ENCODE measurements around the gene PDE12. TPM values are rescaled to one million over a fixed set of nuclear protein-coding genes. Genes with fewer than 3 reads are reported as not detected.
A peak's percentile ranks its signal among the peaks of the same experiment; 100 is the strongest.

The PDE12 gene
- total and polyA plus RNA-seq, 2 of the 13 experiments (the other 11 are each of a cell fraction or from before 2014, with no cell fraction given): 9.0 to 17.8 TPM

GRCh38 chr3:57596495-57597126 is 40.5 kb downstream of the PDE12 start (continued):
- TF ChIP-seq ASH2L (IDR thresholded peaks at IDR 0.05; ENCODE audit: insufficient read length, low read depth, low read length): no peak
- no peak for TF ChIP-seq ZNF652 (CRISPR knock-in tag; IDR thresholded peaks at IDR 0.05; ENCODE audit: borderline replicate concordance, low read depth)
- TF ChIP-seq AKNA (CRISPR knock-in tag; IDR thresholded peaks at IDR 0.05; ENCODE audit: borderline replicate concordance): no peak
- peak; percentile 10; the same call in 1 of the 2 replicates for TF ChIP-seq ZNF329 (CRISPR knock-in tag; IDR thresholded peaks at IDR 0.05; ENCODE audit: low read depth)
- no peak for TF ChIP-seq NONO (IDR thresholded peaks at IDR 0.05)
- TF ChIP-seq NONO (CRISPR knock-in tag; conservative IDR thresholded peaks at IDR 0.05): peak; percentile 10; the same call in 1 of the 2 replicates
- TF ChIP-seq TBL1XR1 (IDR thresholded peaks at IDR 0.05; ENCODE audit: borderline replicate concordance, low read length, partially characterized antibody): no peak
- peak; percentile 48; the same call in 1 of the 2 replicates for TF ChIP-seq ZNF749 (CRISPR knock-in tag; IDR thresholded peaks at IDR 0.05; ENCODE audit: borderline replicate concordance)
- no peak for TF ChIP-seq ZNF318 (CRISPR knock-in tag; IDR thresholded peaks at IDR 0.05)
- no peak for TF ChIP-seq GRHL1 (CRISPR knock-in tag; conservative IDR thresholded peaks at IDR 0.05)
- TF ChIP-seq PRMT3 (CRISPR knock-in tag; IDR thresholded peaks at IDR 0.05; ENCODE audit: borderline replicate concordance, low read depth): no peak
- TF ChIP-seq LBX2 (CRISPR knock-in tag; IDR thresholded peaks at IDR 0.05; ENCODE audit: borderline replicate concordance): no peak
- TF ChIP-seq CENPX (CRISPR knock-in tag; IDR thresholded peaks at IDR 0.05): no peak

Data from HepG2 (cell line).